Ramos (cell line): Measurements from ENCODE around the gene CDRT15L2.
"Not testable (repeated sequence)": the region's sequence is repeated elsewhere in the genome, so short reads cannot be mapped to it uniquely, and the experiment has no call there.

Experiments
- in situ Hi-C: fragments of 300-500 bp; cut with MboI; formaldehyde crosslinking; loops from one replicate; pipeline ENCODE4 v1.14.3; 2022; ENCODE audit warnings: low sequenced_read_pairs; ENCODE audit not compliant: unreplicated experiment

CDRT15L2 gene

DNA sequence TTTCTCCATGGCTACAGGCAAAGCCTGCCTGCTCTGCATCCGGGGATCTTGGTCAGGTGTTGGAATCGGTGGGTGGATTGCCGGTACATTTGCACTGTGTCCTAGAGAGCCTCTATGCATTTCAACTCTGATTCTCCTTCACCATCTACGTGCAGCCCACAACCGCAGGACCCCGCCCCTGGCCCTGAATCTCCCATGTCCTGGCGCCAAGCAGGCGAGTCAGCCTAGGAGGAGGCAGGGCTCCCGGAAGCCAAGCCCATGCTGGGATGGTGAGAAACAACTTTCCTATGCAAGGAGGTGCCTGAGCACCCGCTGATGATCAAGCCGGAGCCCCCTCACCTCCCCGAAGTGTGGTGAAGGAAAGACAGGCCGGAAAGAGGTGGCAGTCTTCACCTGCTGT lies 7.9 kb upstream of the CDRT15L2 start:
- in situ Hi-C loops, result not testable (repeated sequence)

DNA sequence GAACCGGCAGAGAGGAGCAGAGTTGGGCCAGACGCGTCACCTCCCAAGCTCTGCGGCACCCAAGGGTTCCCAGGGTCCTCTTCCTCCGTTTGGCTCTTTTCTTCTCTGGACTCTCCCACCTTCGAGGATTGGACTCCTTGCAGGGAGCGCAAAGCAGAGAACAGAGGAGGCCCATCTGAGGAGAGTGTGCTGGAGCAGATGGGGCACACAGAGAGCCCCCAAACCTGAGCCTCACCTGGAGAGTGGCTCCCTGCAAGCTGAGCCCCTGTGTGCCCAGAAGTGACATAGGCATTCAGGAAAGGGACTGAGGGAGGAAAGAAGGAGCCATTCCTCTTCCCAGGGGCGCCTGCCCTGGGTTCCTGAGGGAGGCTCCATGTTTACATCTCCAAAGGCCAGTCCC lies 6.3 kb upstream of the CDRT15L2 start:
- in situ Hi-C loops, result not testable (repeated sequence)

DNA sequence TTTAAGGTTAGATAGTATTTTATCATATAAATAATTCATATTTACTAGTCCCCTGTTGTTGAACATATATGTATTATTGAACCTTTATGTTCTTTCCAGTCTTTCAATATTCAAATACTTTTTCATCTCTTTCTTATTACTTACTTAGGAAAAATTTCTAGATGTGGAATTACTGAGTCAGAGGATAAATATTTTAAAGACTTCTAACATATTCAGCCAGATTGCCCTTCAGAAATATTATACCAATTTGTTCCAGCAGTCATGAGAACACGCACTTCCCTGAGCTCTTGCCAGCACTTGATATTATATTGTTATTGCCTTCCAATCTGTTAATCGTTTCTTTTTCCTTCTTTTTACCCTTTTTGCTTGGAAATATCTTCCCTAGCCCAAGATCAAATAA lies 4.5 kb upstream of the CDRT15L2 start:
- in situ Hi-C loops, result not testable (repeated sequence)

DNA sequence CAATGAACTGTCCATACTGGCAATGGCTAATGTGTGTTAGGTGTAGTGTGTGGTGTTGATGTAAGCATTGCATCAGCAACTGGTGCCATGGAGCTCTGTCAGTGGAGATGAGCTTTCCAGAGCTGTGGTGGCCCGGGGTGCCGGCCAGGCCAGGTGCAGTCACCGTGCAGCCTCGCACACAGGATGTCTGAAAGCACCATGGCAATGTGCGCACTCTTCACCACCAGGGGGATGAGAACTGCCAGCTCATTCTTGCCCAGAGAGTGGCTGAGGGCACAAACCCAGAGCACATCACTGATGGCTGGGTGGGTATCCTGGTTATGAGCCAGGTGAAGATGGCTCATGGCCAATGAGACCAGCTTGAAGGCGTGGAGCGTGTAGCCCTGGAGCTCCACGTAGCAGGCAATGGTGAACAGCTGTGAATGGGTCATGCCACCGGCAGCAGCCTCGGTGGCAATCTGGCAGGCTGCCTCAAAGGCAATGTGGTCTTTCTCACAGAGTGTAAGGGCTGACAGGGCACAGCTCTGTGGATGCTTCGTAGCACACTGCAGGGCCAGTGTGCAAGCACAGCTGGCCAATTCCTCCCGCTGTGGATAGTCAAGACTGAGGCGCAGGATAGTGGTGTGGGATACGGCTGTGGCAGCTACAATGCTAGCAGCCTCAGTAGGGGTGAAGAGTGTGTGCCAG lies 4.5 kb downstream of the CDRT15L2 start:
- in situ Hi-C loops, result not testable (repeated sequence)

DNA sequence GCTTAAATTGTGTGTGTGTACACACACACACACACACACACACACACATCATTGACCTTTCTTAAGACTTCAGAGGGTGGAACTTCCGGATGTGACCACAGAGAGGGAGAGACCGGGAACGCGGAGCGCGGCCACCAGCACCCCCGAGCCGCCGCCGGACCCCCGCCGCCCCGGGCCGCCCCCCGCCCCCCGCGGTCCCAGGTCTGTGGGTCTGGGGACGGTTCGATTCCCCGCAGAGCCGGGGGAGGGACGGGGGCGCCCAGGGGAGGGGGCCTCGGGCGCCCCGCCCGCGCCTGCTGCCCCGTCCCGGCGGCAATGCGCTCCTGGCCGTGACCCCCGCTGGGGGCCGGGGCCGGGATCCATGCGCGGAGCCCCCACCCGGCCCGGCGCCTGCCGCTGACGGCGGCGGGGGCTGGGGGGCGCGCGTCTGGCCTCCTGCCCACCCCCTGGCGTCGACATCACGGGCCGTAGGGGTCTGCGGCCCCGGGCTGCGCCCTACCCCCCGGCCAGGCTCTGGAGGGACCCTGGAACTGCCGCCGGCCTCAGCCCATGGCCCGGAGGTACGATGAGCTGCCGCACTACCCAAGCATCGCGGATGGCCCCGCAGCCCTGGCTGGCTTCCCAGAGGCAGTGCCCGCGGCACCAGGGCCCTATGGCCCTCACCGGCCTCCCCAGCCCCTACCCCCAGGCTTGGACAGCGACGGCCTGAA lies 9.4 kb downstream of the CDRT15L2 start:
- in situ Hi-C loops, result not testable (repeated sequence)

DNA sequence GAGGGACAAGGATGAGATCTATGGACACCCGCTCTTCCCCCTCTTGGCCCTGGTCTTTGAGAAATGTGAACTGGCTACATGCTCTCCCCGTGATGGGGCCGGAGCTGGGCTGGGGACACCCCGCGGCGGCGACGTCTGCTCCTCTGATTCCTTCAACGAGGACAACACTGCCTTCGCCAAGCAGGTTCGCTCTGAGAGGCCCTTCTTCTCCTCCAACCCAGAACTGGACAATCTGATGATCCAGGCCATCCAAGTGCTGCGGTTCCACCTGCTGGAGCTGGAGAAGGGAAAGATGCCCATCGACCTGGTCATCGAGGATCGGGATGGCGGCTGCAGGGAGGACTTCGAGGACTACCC lies 9.9 kb downstream of the CDRT15L2 start:
- in situ Hi-C loops, result not testable (repeated sequence)

DNA sequence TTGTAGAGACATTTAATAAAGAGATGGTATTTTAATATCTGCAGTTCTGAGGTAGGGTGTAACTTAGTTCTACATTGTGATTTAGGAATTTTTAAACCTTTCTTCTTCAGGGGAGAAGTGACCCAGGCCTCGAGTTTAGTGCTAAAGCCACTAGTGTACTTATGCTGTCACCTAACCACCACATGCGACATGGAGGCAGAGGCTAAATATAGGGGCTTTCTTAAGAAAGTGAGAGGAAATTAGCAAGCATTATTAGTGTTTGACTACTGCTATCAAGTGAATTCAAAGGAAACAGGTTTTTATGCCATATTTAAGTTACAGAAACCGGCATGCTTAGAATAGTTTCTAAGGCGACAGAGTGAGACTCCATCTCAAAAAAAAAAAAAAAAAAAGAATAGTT lies 11.5 kb downstream of the CDRT15L2 start:
- in situ Hi-C loops, result not testable (repeated sequence)

DNA sequence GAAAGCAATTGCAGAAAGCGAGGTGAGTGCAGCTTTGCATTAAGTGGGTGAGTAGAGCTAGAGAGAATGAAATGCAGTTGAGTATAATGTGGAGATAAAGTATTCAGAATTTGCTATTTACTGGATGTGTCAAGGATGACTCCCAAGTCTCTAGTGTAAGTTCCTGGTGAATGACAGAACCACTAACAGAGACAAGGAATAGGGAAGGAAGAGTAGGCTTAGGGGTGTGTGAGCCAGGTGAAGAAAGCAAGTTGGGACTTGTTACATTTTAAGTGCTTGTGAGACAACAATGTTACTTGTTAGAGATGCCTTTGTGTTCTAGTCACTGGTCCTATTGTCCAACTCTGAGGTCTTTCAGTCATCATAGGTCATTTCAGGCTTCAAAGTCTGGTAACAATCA lies 26.0 kb downstream of the CDRT15L2 start:
- in situ Hi-C loops, result not testable (repeated sequence)

DNA sequence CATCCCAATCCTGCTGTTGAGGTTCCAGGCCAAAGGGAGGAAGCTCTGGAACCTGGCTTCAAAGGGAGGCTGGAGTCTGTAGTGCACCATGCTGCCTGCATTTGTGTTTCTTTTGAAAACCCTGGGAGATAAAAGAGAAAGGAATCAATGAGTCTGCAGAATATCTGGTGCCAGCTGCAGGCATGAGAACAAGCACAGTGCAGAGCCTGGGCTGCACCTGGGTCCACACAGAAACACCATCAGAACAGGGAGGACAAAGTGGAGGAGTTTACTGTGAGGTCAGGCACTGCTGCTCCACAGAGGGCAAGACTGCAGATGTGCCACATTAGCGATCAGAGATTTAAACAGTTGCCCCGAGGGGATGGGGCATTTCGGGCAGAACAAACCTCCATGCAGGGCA lies 30.0 kb downstream of the CDRT15L2 start:
- in situ Hi-C loops, result not testable (repeated sequence)

DNA sequence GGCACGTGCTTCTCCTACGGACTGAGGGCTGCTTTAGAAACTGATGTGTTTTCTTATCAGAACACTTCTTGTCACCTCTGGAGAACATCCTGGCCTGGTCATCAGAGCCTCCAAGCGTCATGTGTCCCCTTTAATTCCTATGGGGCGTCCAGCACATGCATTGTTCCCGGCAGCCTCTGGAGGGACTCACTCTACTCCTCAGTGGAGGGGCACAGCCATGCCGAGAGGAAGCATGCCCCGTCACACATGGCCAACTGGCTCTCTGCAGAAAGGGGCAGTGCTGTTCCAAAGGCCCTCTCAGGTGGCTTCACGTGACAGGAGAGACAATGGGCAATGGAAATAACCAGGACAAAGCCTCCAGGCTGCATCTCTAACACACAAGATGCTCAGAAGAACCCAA lies 31.8 kb downstream of the CDRT15L2 start:
- in situ Hi-C loops, result no loop called here

DNA sequence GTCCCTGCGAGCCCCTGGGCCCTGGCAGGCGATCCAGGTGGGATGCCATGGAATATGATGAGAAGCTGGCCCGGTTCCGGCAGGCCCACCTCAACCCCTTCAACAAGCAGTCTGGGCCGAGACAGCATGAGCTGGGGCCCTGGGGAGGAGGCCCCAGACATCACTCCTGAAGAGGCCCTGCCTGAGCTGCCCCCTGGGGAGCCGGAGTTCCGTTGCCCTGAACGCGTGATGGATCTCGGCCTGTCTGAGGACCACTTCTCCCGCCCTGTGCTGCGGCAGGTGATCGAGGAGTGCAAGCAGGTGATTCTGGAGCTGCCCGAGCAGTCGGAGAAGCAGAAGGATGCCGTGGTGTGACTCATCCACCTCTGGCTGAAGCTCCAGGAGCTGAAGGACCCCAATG lies 33.1 kb downstream of the CDRT15L2 start:
- in situ Hi-C loops, result no loop called here

DNA sequence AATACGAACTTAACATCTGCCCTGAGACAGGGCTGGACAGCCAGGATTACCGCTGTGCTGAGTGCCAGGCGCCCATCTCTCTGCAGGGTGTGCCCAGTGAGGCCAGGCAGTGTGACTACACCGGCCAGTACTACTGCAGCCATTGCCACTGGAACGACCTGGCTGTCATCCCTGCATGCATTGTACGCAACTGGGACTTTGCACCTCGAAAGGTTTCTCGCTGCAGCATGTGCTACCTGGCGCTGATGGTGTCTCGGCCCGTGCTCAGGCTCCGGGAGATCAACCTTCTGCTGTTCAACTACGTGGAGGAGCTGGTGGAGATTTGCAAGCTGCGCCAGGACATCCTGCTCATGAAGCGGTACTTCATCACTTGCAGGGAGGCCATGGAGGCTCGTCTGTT lies 33.7 kb downstream of the CDRT15L2 start:
- in situ Hi-C loops, result no loop called here

DNA sequence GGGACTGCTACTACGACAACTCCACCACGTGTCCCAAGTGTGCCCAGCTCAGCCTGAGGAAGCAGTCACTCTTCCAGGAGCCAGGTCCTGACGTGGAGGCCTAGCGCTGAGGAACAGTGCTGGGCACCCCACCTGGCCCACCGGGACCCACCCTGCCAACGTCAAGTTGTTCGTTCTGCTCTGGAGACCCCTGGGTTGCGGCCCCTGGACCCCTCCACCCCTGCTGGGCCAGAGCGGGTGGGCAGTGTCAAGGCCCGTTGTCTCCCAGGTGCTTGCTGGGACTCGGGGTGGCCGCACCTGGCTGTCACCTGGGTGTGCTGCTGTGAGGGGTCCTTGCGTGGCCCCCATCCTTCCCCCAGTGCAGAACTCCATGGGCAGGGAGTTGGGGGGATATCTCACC lies 34.4 kb downstream of the CDRT15L2 start:
- in situ Hi-C loops, result no loop called here

DNA sequence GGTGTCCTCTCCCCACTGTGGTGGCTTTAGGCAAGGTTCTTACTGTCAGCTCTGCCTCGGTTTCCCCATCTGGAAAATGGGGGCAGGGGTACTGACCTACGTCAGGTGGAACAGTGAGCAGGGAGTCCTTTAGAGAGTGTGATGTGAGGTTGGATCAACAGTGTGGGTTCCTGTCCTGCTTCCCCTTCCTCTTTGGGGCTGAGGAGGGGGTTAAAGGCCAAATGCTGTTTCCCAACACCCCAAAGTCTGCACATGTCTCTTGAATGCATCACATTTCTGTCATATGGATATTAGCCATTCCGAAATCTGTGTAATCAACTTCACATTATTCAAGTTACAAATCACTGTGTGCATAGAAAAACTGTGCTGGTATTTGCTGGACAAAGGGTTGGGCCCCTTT lies 35.9 kb downstream of the CDRT15L2 start:
- in situ Hi-C loops, result not testable (repeated sequence)
